ENCODE measurements around the gene NAALADL2. TPM values are rescaled to one million over a fixed set of nuclear protein-coding genes. Genes with fewer than 3 reads are reported as not detected.

The NAALADL2 gene
- total RNA-seq, 3 donors from 2014 or later, result 18.4 to 43.9 (median 20.8) TPM

GRCh38 chr3:175242243-175242642 is 383.1 kb downstream of the NAALADL2 start:
- ATAC-seq (no peak), DNase-seq (no peak)
- no peak for TF ChIP-seq CTCF (IDR thresholded peaks at IDR 0.05)
- H3K36me3 ChIP-seq (ENCODE audit: low read depth), result no peaks in the 10 kb centered on the region
- no peak overlapping the region for H3K4me3 ChIP-seq
- H3K4me1 ChIP-seq (ENCODE audit: low read depth), result no peaks in the 10 kb centered on the region
- intact Hi-C loops (cut with DNase I, micrococcal nuclease), result no loop called here
- no peaks in the 10 kb centered on the region for H3K9me3 ChIP-seq

- intact Hi-C loops (cut with DNase I, micrococcal nuclease), result no loop called here
- no peak overlapping the region for H3K4me3 ChIP-seq
- no peaks in the 10 kb centered on the region for H3K9me3 ChIP-seq
- ATAC-seq, result no peak
- DNase-seq, result no peak
- no peaks in the 10 kb centered on the region for H3K36me3 ChIP-seq (ENCODE audit: low read depth)
- H3K4me1 ChIP-seq (ENCODE audit: low read depth), result no peaks in the 10 kb centered on the region
- TF ChIP-seq CTCF (IDR thresholded peaks at IDR 0.05), result no peak
Measured at GRCh38 chr3:175246234-175246633, 387.1 kb downstream of the NAALADL2 start.

GRCh38 chr3:175246766-175247165 is 387.6 kb downstream of the NAALADL2 start:
- DNase-seq (no peak), ATAC-seq (no peak)
- H3K36me3 ChIP-seq (ENCODE audit: low read depth), result no peaks in the 10 kb centered on the region
- no peak for TF ChIP-seq CTCF (IDR thresholded peaks at IDR 0.05)
- intact Hi-C loops (cut with DNase I, micrococcal nuclease), result no loop called here
- H3K4me3 ChIP-seq, result no peak overlapping the region
- no peaks in the 10 kb centered on the region for H3K4me1 ChIP-seq (ENCODE audit: low read depth)
- no peaks in the 10 kb centered on the region for H3K9me3 ChIP-seq

- no peaks in the 10 kb centered on the region for H3K36me3 ChIP-seq (ENCODE audit: low read depth)
- intact Hi-C loops (cut with DNase I, micrococcal nuclease), result no loop called here
- TF ChIP-seq CTCF (IDR thresholded peaks at IDR 0.05), result no peak
- no peak for DNase-seq
- H3K4me1 ChIP-seq (ENCODE audit: low read depth), result no peaks in the 10 kb centered on the region
- no peaks in the 10 kb centered on the region for H3K9me3 ChIP-seq
- no peak overlapping the region for H3K4me3 ChIP-seq
- ATAC-seq, result no peak
Measured at GRCh38 chr3:175247629-175248028, 388.5 kb downstream of the NAALADL2 start.

- no peak overlapping the region for H3K4me3 ChIP-seq
- DNase-seq (no peak), ATAC-seq (no peak)
- no peak for TF ChIP-seq CTCF (IDR thresholded peaks at IDR 0.05)
- intact Hi-C loops (cut with DNase I, micrococcal nuclease), result no loop called here
- no peaks in the 10 kb centered on the region for H3K36me3 ChIP-seq (ENCODE audit: low read depth)
- no peaks in the 10 kb centered on the region for H3K9me3 ChIP-seq
- no peaks in the 10 kb centered on the region for H3K4me1 ChIP-seq (ENCODE audit: low read depth)
Measured at GRCh38 chr3:175248832-175249231, 389.7 kb downstream of the NAALADL2 start.

- no peaks in the 10 kb centered on the region for H3K4me1 ChIP-seq (ENCODE audit: low read depth)
- DNase-seq (no peak), ATAC-seq (no peak)
- no peaks in the 10 kb centered on the region for H3K9me3 ChIP-seq
- no peaks in the 10 kb centered on the region for H3K36me3 ChIP-seq (ENCODE audit: low read depth)
- TF ChIP-seq CTCF (IDR thresholded peaks at IDR 0.05), result no peak
- intact Hi-C loops (cut with DNase I, micrococcal nuclease), result no loop called here
- H3K4me3 ChIP-seq, result no peak overlapping the region
Measured at GRCh38 chr3:175255698-175256097, 396.6 kb downstream of the NAALADL2 start.

Measured in mucosa of descending colon (tissue), 3 donors.